ENCODE measurements around the gene PHF3.

- TF ChIP-seq POLR2AphosphoS5 (IDR thresholded peaks at IDR 0.05; ENCODE audit: low read depth, low read length): no peak
- TF ChIP-seq POLR2A (IDR thresholded peaks at IDR 0.05; ENCODE audit: low read depth, low read length): no peak
Measured at GRCh38 chr6:63592886-63593285, 42.7 kb upstream of the PHF3 start.

All from GM12892 (cell line).